PC-3 (cell line): ENCODE data around the gene SLCO3A1. TPM values are rescaled to one million over a fixed set of nuclear protein-coding genes. Genes with fewer than 3 reads are reported as not detected.

Source experiments
- ATAC-seq: fragments of 200-7000 bp; cut with Tn5 transposase; 2 replicates; pipeline ENCODE4 v1.9.1; 2020; ENCODE audit warnings: mild to moderate bottlenecking, moderate library complexity
- BruUV-seq: library from RNA; stranded (reverse); fragments of 400-500 nt; replicated peaks from 2 replicates; lab custom pipeline; 2021; lab: Mats Ljungman, UMichigan
- CTCF ChIA-PET: fragments of 300-600 bp; sonication (Branson Sonifier 250); formaldehyde crosslinking; loops from one replicate; lab custom pipeline; 2022; ENCODE audit warnings: antibody characterized with exemption; lab: Charles Lee
- POLR2A ChIA-PET: fragments of 300-600 bp; sonication (Branson Sonifier 250); formaldehyde crosslinking; loops from one replicate; lab custom pipeline; 2022; ENCODE audit warnings: antibody characterized with exemption; ENCODE audit not compliant: unreplicated experiment; lab: Charles Lee
- DNase-seq: peaks from one replicate; pipeline ENCODE4 v3.0.0-alpha.2; 2015
- H2AFZ ChIP-seq: fragments of 300-600 bp; sonication (generic); 2 replicates; pipeline ENCODE4 v1.6.0; 2016; ENCODE audit warnings: antibody characterized with exemption, low read length
- H3F3A ChIP-seq: fragments of 300-600 bp; sonication (generic); one replicate; pipeline ENCODE4 v1.6.0; 2017; ENCODE audit warnings: antibody characterized with exemption, low read length, control low read depth, mild to moderate bottlenecking; ENCODE audit not compliant: unreplicated experiment
- H3K27ac ChIP-seq: fragments of 300-600 bp; sonication (generic); 2 replicates; pipeline ENCODE4 v1.5.1; 2016; ENCODE audit warnings: mild to moderate bottlenecking, low read length
- H3K27me3 ChIP-seq: fragments of 300-600 bp; sonication (generic); 2 replicates; pipeline ENCODE4 v1.6.1; 2016; ENCODE audit warnings: low read length, mixed read lengths
- H3K36me3 ChIP-seq: fragments of 300-600 bp; sonication (generic); 2 replicates; pipeline ENCODE4 v1.6.1; 2016; ENCODE audit warnings: low read depth, mixed run types, low read length, mixed read lengths
- H3K4me1 ChIP-seq: fragments of 300-600 bp; sonication (generic); 2 replicates; pipeline ENCODE4 v1.5.1; 2016; ENCODE audit warnings: low read length; ENCODE audit not compliant: insufficient read depth
- H3K4me2 ChIP-seq: fragments of 300-600 bp; sonication (generic); 2 replicates; pipeline ENCODE4 v1.6.0; 2016; ENCODE audit warnings: low read length
- H3K4me3 ChIP-seq: fragments of 300-600 bp; sonication (generic); 2 replicates; pipeline ENCODE4 v1.5.1; 2016; ENCODE audit warnings: mild to moderate bottlenecking, low read length, mixed read lengths
- H3K79me2 ChIP-seq: fragments of 300-600 bp; sonication (generic); 2 replicates; pipeline ENCODE4 v1.6.1; 2017; ENCODE audit warnings: low read length, mixed read lengths
- H3K9ac ChIP-seq: fragments of 300-600 bp; sonication (generic); 2 replicates; pipeline ENCODE4 v1.6.0; 2016; ENCODE audit warnings: mild to moderate bottlenecking, low read length
- H3K9me2 ChIP-seq: fragments of 300-600 bp; sonication (generic); replicated peaks from 2 replicates; pipeline ENCODE4 v1.6.1; 2016; ENCODE audit warnings: mixed run types, low read length, mixed read lengths
- H3K9me3 ChIP-seq: fragments of 300-600 bp; sonication (generic); 2 replicates; pipeline ENCODE4 v1.6.1; 2016; ENCODE audit warnings: low read length, mixed read lengths
- H4K20me1 ChIP-seq: fragments of 300-600 bp; sonication (generic); 2 replicates; pipeline ENCODE4 v1.6.1; 2016; ENCODE audit warnings: low read length, mixed read lengths
- CTCF ChIP-seq: fragments of 300-600 bp; sonication (generic); conservative IDR thresholded peaks from 2 replicates; pipeline ENCODE4 v1.5.1; 2017; ENCODE audit warnings: antibody characterized with exemption, low read depth, mild to moderate bottlenecking, low read length
- EZH2 ChIP-seq: fragments of 300-600 bp; sonication (generic); IDR thresholded peaks from one replicate; pipeline ENCODE4 v1.6.1; 2017; ENCODE audit warnings: antibody characterized with exemption, mild to moderate bottlenecking, low read length; ENCODE audit not compliant: unreplicated experiment
- EZH2phosphoT487 ChIP-seq: fragments of 300-600 bp; sonication (generic); IDR thresholded peaks from 2 replicates; pipeline ENCODE4 v1.6.1; 2018; ENCODE audit warnings: mild to moderate bottlenecking, antibody characterized with exemption, low read length, borderline replicate concordance
- intact Hi-C: fragments of 100-400 bp; cut with micrococcal nuclease; formaldehyde crosslinking; loops from 2 replicates; pipeline ENCODE4 v1.9.0; 2023
- total RNA-seq: library from RNA; depleted of rRNA; stranded (reverse); fragments of >200 nt; gene quantifications from 2 replicates; pipeline ENCODE4 v1.2.3, GENCODE V29; 2014

SLCO3A1 gene
- total RNA-seq, 1 experiment from 2014 or later = 0.07 TPM

- no peaks in the 10 kb centered on the region for H3K79me2 ChIP-seq
- H3K27me3 ChIP-seq = peaks cover 36% of the 10 kb centered on the region
- POLR2A ChIA-PET = no interaction called here
- CTCF ChIA-PET = no interaction called here
- H3K4me2 ChIP-seq = no peak overlapping the region
- TF ChIP-seq CTCF = peak; percentile 88
- TF ChIP-seq EZH2phosphoT487 = no peak
- no peak for TF ChIP-seq EZH2
- no peak overlapping the region for H3K27ac ChIP-seq
- DNase-seq (peak; percentile 73), ATAC-seq (peak; percentile 74)
- H3K4me1 ChIP-seq = no peaks in the 10 kb centered on the region
- H3K36me3 ChIP-seq = no peaks in the 10 kb centered on the region
- H2AFZ ChIP-seq = no peak overlapping the region
- H3K9ac ChIP-seq = no peak overlapping the region
- H3F3A ChIP-seq = no peaks in the 10 kb centered on the region
- no peaks in the 10 kb centered on the region for H4K20me1 ChIP-seq
- no peak overlapping the region for H3K4me3 ChIP-seq
- H3K9me3 ChIP-seq = no peaks in the 10 kb centered on the region
- H3K9me2 ChIP-seq = no peaks in the 10 kb centered on the region
- intact Hi-C loops = loop anchor here (1.0 to 10.0 kb wide), 2 partner anchors 779 to 1027 kb away; no protein-coding TSS in a partner anchor
- BruUV-seq = no TSS peak
Observed at GRCh38 chr15:92082006-92082843, 228.7 kb downstream of the SLCO3A1 start.

- Histone ChIP-seq H3K4me1 (no peaks in the 10 kb centered on the region), H3F3A (no peaks in the 10 kb centered on the region), H3K36me3 (no peaks in the 10 kb centered on the region), H4K20me1 (no peaks in the 10 kb centered on the region), H3K4me2 (no peak overlapping the region), H2AFZ (no peak overlapping the region), H3K27me3 (peaks cover 36% of the 10 kb centered on the region), H3K4me3 (no peak overlapping the region), H3K9me2 (no peaks in the 10 kb centered on the region), H3K79me2 (no peaks in the 10 kb centered on the region), H3K27ac (no peak overlapping the region), H3K9me3 (no peaks in the 10 kb centered on the region), H3K9ac (no peak overlapping the region)
- ATAC-seq = no peak
- no peak for TF ChIP-seq EZH2
- TF ChIP-seq EZH2phosphoT487 = no peak
- TF ChIP-seq CTCF = no peak
- POLR2A ChIA-PET = no interaction called here
- no peak for DNase-seq
- BruUV-seq = no TSS peak
- CTCF ChIA-PET = interaction anchor here (0.6 kb wide), 1 partner anchor 29 kb away, joined by 3 read pairs; no protein-coding TSS in a partner anchor
- intact Hi-C loops = loop anchor here (10.0 kb wide), 1 partner anchor 1028 kb away; no protein-coding TSS in a partner anchor
Observed at GRCh38 chr15:92083190-92083589, 229.7 kb downstream of the SLCO3A1 start.

GRCh38 chr15:92087211-92087610 lies 233.7 kb downstream of the SLCO3A1 start:
- Histone ChIP-seq H3F3A (no peaks in the 10 kb centered on the region), H3K4me2 (no peak overlapping the region), H3K4me3 (no peak overlapping the region), H3K27me3 (peaks cover 36% of the 10 kb centered on the region), H3K36me3 (no peaks in the 10 kb centered on the region), H3K27ac (no peak overlapping the region), H3K9me2 (no peaks in the 10 kb centered on the region), H3K79me2 (no peaks in the 10 kb centered on the region), H3K4me1 (no peaks in the 10 kb centered on the region), H3K9me3 (no peaks in the 10 kb centered on the region), H4K20me1 (no peaks in the 10 kb centered on the region), H2AFZ (no peak overlapping the region), H3K9ac (no peak overlapping the region)
- POLR2A ChIA-PET = no interaction called here
- CTCF ChIA-PET = no interaction called here
- TF ChIP-seq EZH2phosphoT487 (no peak), CTCF (no peak), EZH2 (no peak)
- no peak for DNase-seq
- intact Hi-C loops = loop anchor here (10.0 kb wide), 1 partner anchor 1032 kb away; no protein-coding TSS in a partner anchor
- no TSS peak for BruUV-seq
- ATAC-seq = no peak
